ENCODE results near the gene NUP210L. TPM values are rescaled to one million over a fixed set of nuclear protein-coding genes. Genes with fewer than 3 reads are reported as not detected.

NUP210L gene
- total RNA-seq, 1 experiment from 2014 or later, result 0.10 TPM

- ATAC-seq (no peak), DNase-seq (ENCODE audit: low read depth, low spot score) (no peak)
- Histone ChIP-seq H3K4me1 (ENCODE audit: control insufficient read depth in 1 of 2, insufficient read depth in 2 of 2, low read length in 2 of 2) (peaks cover 2 to 8% of the 10 kb centered on the region in 2 experiments; a peak in 2 of 4 replicates), H3K36me3 (ENCODE audit: control insufficient read depth in 1 of 2, insufficient read depth in 2 of 2, low read length in 2 of 2) (no peaks in the 10 kb centered on the region), H3K4me2 (ENCODE audit: low read length) (no peak overlapping the region), H3K9me2 (ENCODE audit: insufficient read depth) (no peaks in the 10 kb centered on the region), H2AFZ (ENCODE audit: low read depth, low read length, poor library complexity, severe bottlenecking) (no peak overlapping the region), H4K20me1 (ENCODE audit: insufficient read depth) (no peaks in the 10 kb centered on the region), H3K27ac (ENCODE audit: low read depth, low read length) (no peak overlapping the region), H3K79me2 (ENCODE audit: insufficient read depth, low read length) (no peaks in the 10 kb centered on the region), H3K9me3 (ENCODE audit: control insufficient read depth in 1 of 2, insufficient read depth in 1 of 2, low read depth in 1 of 2, low read length in 2 of 2) (no peaks in the 10 kb centered on the region), H3K27me3 (ENCODE audit: insufficient read depth, low read length) (no peaks in the 10 kb centered on the region), H3K4me3 (replicated peaks in 1 of 2; ENCODE audit: low read depth in 1 of 2, low read length in 2 of 2) (no peak overlapping the region), H3K9ac (ENCODE audit: low read length) (no peak overlapping the region)
- TF ChIP-seq, protein P1, sequence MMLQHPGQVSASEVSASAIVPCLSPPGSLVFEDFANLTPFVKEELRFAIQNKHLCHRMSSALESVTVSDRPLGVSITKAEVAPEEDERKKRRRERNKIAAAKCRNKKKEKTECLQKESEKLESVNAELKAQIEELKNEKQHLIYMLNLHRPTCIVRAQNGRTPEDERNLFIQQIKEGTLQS (IDR thresholded peaks at IDR 0.05), result no peak
- TF ChIP-seq TCF7L2 (IDR thresholded peaks at IDR 0.05; ENCODE audit: borderline replicate concordance, extremely low read depth, insufficient read depth, insufficient read length), result no peak
- TF ChIP-seq SIN3A (IDR thresholded peaks at IDR 0.05; ENCODE audit: low read depth), result no peak
- no peak for TF ChIP-seq EGR1 (IDR thresholded peaks at IDR 0.05; ENCODE audit: low read depth)
- TF ChIP-seq SRF (IDR thresholded peaks at IDR 0.05; ENCODE audit: low read depth), result no peak
- no peak for TF ChIP-seq EZH2phosphoT487 (IDR thresholded peaks at IDR 0.05; ENCODE audit: borderline replicate concordance)
- no peak for TF ChIP-seq EZH2 (IDR thresholded peaks at IDR 0.05)
- TF ChIP-seq, protein P2, sequence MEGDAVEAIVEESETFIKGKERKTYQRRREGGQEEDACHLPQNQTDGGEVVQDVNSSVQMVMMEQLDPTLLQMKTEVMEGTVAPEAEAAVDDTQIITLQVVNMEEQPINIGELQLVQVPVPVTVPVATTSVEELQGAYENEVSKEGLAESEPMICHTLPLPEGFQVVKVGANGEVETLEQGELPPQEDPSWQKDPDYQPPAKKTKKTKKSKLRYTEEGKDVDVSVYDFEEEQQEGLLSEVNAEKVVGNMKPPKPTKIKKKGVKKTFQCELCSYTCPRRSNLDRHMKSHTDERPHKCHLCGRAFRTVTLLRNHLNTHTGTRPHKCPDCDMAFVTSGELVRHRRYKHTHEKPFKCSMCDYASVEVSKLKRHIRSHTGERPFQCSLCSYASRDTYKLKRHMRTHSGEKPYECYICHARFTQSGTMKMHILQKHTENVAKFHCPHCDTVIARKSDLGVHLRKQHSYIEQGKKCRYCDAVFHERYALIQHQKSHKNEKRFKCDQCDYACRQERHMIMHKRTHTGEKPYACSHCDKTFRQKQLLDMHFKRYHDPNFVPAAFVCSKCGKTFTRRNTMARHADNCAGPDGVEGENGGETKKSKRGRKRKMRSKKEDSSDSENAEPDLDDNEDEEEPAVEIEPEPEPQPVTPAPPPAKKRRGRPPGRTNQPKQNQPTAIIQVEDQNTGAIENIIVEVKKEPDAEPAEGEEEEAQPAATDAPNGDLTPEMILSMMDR (IDR thresholded peaks at IDR 0.05 in 2 of 3, conservative IDR thresholded peaks at IDR 0.05 in 1 of 3; ENCODE audit: borderline replicate concordance in 1 of 3, insufficient read depth in 1 of 3, low read depth in 2 of 3, low read length in 2 of 3), result no peak
- TF ChIP-seq, protein P3, sequence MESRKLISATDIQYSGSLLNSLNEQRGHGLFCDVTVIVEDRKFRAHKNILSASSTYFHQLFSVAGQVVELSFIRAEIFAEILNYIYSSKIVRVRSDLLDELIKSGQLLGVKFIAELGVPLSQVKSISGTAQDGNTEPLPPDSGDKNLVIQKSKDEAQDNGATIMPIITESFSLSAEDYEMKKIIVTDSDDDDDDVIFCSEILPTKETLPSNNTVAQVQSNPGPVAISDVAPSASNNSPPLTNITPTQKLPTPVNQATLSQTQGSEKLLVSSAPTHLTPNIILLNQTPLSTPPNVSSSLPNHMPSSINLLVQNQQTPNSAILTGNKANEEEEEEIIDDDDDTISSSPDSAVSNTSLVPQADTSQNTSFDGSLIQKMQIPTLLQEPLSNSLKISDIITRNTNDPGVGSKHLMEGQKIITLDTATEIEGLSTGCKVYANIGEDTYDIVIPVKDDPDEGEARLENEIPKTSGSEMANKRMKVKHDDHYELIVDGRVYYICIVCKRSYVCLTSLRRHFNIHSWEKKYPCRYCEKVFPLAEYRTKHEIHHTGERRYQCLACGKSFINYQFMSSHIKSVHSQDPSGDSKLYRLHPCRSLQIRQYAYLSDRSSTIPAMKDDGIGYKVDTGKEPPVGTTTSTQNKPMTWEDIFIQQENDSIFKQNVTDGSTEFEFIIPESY (IDR thresholded peaks at IDR 0.05; ENCODE audit: extremely low read depth, insufficient replicate concordance, low read length), result no peak
- no peak for TF ChIP-seq SP1 (IDR thresholded peaks at IDR 0.05; ENCODE audit: low read depth)
- no peak for TF ChIP-seq RAD21 (IDR thresholded peaks at IDR 0.05; ENCODE audit: low read depth)
- TF ChIP-seq, protein P4, sequence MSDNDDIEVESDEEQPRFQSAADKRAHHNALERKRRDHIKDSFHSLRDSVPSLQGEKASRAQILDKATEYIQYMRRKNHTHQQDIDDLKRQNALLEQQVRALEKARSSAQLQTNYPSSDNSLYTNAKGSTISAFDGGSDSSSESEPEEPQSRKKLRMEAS (IDR thresholded peaks at IDR 0.05), result no peak
- TF ChIP-seq JUND (IDR thresholded peaks at IDR 0.05), result no peak
- no peak for TF ChIP-seq CBX3 (IDR thresholded peaks at IDR 0.05; ENCODE audit: low read depth)
- TF ChIP-seq CEBPB (IDR thresholded peaks at IDR 0.05; ENCODE audit: low read depth), result no peak
- TF ChIP-seq YY1 (IDR thresholded peaks at IDR 0.05; ENCODE audit: extremely low read depth, insufficient replicate concordance, low read depth, low read length), result no peak
- no peak for TF ChIP-seq FOSL1 (IDR thresholded peaks at IDR 0.05; ENCODE audit: low read depth)
- no peak for TF ChIP-seq POLR2AphosphoS5 (IDR thresholded peaks at IDR 0.05; ENCODE audit: low read depth, low read length)
- intact Hi-C loops (cut with micrococcal nuclease), result no loop called here
- CTCF ChIA-PET, result interaction anchor here (1.4 kb wide), 1 partner anchor 9 kb away, joined by 3 read pairs; no protein-coding TSS in a partner anchor
- RAD21 ChIA-PET (ENCODE audit: low non-redundant PET in 1 of 2, low total read pairs in 2 of 2, uncharacterized antibody in 2 of 2, unreplicated experiment in 2 of 2), result no interaction called here
- no TSS peak for BruUV-seq (replicated peaks)
- POLR2A ChIA-PET, result no interaction called here
Observed at GRCh38 chr1:154095456-154096060, 59.3 kb downstream of the NUP210L start.
